Liver (tissue), 9 donors: Measurements from ENCODE around the gene TAP1. TPM values are rescaled to one million over a fixed set of nuclear protein-coding genes. Genes with fewer than 3 reads are reported as not detected.

Source experiments
- DNase-seq: peaks from one replicate; pipeline ENCODE4 v3.0.0-alpha.2; 2017; ENCODE audit warnings: low spot score
- H3K27ac ChIP-seq, 2 donors: one replicate each; pipeline ENCODE4 v1.7.0; 2013; ENCODE audit warnings: inconsistent platforms in 2 of 2, low read length in 2 of 2, control low read depth in 1 of 2, low read depth in 1 of 2, mild to moderate bottlenecking in 1 of 2
- H3K27me3 ChIP-seq, 4 donors: one replicate each; pipeline versions ENCODE4 v1.6.1 to v1.7.0; 2013; ENCODE audit warnings: low read length in 3 of 4, inconsistent platforms in 1 of 4, mild to moderate bottlenecking in 1 of 4, moderate library complexity in 1 of 4; ENCODE audit not compliant: control insufficient read depth in 4 of 4, insufficient read depth in 4 of 4
- H3K36me3 ChIP-seq, 4 donors: one replicate each; pipeline versions ENCODE4 v1.6.1 to v1.7.0; 2013; ENCODE audit warnings: low read length in 3 of 4, mild to moderate bottlenecking in 3 of 4, low read depth in 1 of 4, moderate library complexity in 1 of 4; ENCODE audit not compliant: control insufficient read depth in 4 of 4, insufficient read depth in 3 of 4
- H3K4me1 ChIP-seq, 4 donors: one replicate each; pipeline versions ENCODE4 v1.6.1 to v1.7.0; 2013; ENCODE audit warnings: low read length in 3 of 4, mild to moderate bottlenecking in 3 of 4, moderate library complexity in 1 of 4; ENCODE audit not compliant: control insufficient read depth in 4 of 4, insufficient read depth in 4 of 4
- H3K4me3 ChIP-seq, 3 donors: one replicate each; pipeline versions ENCODE4 v1.6.1 to v1.7.0; 2013; ENCODE audit warnings: low read length in 3 of 3, control low read depth in 1 of 3, low read depth in 1 of 3, mild to moderate bottlenecking in 1 of 3
- H3K9ac ChIP-seq, 2 donors: one replicate each; pipeline ENCODE4 v1.7.0; 2013; ENCODE audit warnings: low read length in 2 of 2, mild to moderate bottlenecking in 2 of 2, moderate library complexity in 2 of 2, control low read depth in 1 of 2, low read depth in 1 of 2
- H3K9me3 ChIP-seq, 4 donors: one replicate each; pipeline versions ENCODE4 v1.6.1 to v1.7.0; 2013; ENCODE audit warnings: low read length in 3 of 4; ENCODE audit not compliant: control insufficient read depth in 4 of 4
- EGR1 ChIP-seq, 2 donors: IDR thresholded peaks; 2 replicates each; pipeline ENCODE4 v1.6.1; 2016 to 2018; ENCODE audit warnings: antibody characterized with exemption in 2 of 2, low read depth in 2 of 2
- FOXA1 ChIP-seq: IDR thresholded peaks from 2 replicates; pipeline ENCODE4 v1.6.1; 2016; ENCODE audit warnings: antibody characterized with exemption
- FOXA2 ChIP-seq: IDR thresholded peaks from 2 replicates; pipeline ENCODE4 v1.6.1; 2016; ENCODE audit warnings: antibody characterized with exemption
- GABPA ChIP-seq, 2 donors: IDR thresholded peaks in 1 of 2; conservative IDR thresholded peaks in 1 of 2; 2 replicates each; pipeline ENCODE4 v1.6.1; 2016; ENCODE audit warnings: antibody characterized with exemption in 2 of 2, mild to moderate bottlenecking in 1 of 2, moderate library complexity in 1 of 2
- HNF4A ChIP-seq, 2 donors: conservative IDR thresholded peaks; 2 replicates each; pipeline ENCODE4 v1.6.1; 2016; ENCODE audit warnings: antibody characterized with exemption in 2 of 2, mild to moderate bottlenecking in 2 of 2
- HNF4G ChIP-seq: IDR thresholded peaks from 2 replicates; pipeline ENCODE4 v1.6.1; 2016; ENCODE audit warnings: antibody characterized with exemption
- JUND ChIP-seq, 2 donors: IDR thresholded peaks; 2 replicates each; pipeline ENCODE4 v1.6.1; 2016; ENCODE audit warnings: antibody characterized with exemption in 2 of 2
- NR2F2 ChIP-seq: IDR thresholded peaks from 2 replicates; pipeline ENCODE4 v1.6.1; 2016; ENCODE audit warnings: antibody characterized with exemption
- RAD21 ChIP-seq, 2 donors: IDR thresholded peaks; 2 replicates each; pipeline ENCODE4 v1.6.1; 2016; ENCODE audit warnings: antibody characterized with exemption in 2 of 2, mild to moderate bottlenecking in 2 of 2
- RXRA ChIP-seq, 2 donors: IDR thresholded peaks; 2 replicates each; pipeline ENCODE4 v1.6.1; 2017 to 2018; ENCODE audit warnings: antibody characterized with exemption in 2 of 2, mild to moderate bottlenecking in 1 of 2
- SP1 ChIP-seq: IDR thresholded peaks from 2 replicates; pipeline ENCODE4 v1.6.1; 2018; ENCODE audit warnings: antibody characterized with exemption, mild to moderate bottlenecking
- TAF1 ChIP-seq: conservative IDR thresholded peaks from 2 replicates; pipeline ENCODE4 v1.6.1; 2016; ENCODE audit warnings: antibody characterized with exemption, mild to moderate bottlenecking
- YY1 ChIP-seq: IDR thresholded peaks from 2 replicates; pipeline ENCODE4 v1.6.1; 2016; ENCODE audit warnings: antibody characterized with exemption, mild to moderate bottlenecking
- whole genome bisulfite sequencing: extraction: QIAGEN DNeasy Blood & Tissue Kit; methylation state at CpG from one replicate; pipeline ENCODE4 v1.1.7; 2013; 5-methylcytosine and 5-hydroxymethylcytosine counted together
- polyA plus RNA-seq, 2 donors: library from polyadenylated mRNA; stranded (reverse) in 1 of 2; unstranded in 1 of 2; fragments of 200-250 nt in 1 of 2; fragments of >200 nt in 1 of 2; fragmentation: Nextera tagmentation in 1 of 2; extraction: Ambion mirVana in 1 of 2; gene quantifications; one replicate each; pipeline versions ENCODE4 v1.2.1 to v1.2.3, GENCODE V29; 2013 to 2015
- total RNA-seq, 2 donors: library from RNA; depleted of rRNA; stranded (reverse); fragments of >200 nt; gene quantifications; one replicate each; pipeline ENCODE4 v1.2.3, GENCODE V29; 2014
- TF ChIP-seq, protein P1 (sequence below): IDR thresholded peaks from 2 replicates; pipeline ENCODE4 v1.6.1; 2016; ENCODE audit warnings: antibody characterized with exemption
- TF ChIP-seq, protein P2 (sequence below): IDR thresholded peaks from 2 replicates; pipeline ENCODE4 v1.6.1; 2016; ENCODE audit warnings: antibody characterized with exemption, mild to moderate bottlenecking
- TF ChIP-seq, protein P3 (sequence below): fragments of 150-350 bp; IDR thresholded peaks from 2 replicates; pipeline ENCODE4 v1.5.1; 2017; ENCODE audit warnings: improper control_type of control experiment, low read depth, low read length; ENCODE audit not compliant: missing input control
- TF ChIP-seq, protein P4 (sequence below): IDR thresholded peaks from 2 replicates; pipeline ENCODE4 v1.6.1; 2016; ENCODE audit warnings: antibody characterized with exemption
- donor health status: healthy.
- donor health status: healthy.
- donor health status: healthy.
- donor health status: healthy.
- donor health status: healthy.

Gene TAP1
- total and polyA plus RNA-seq, 4 donors, result 9.8 to 18.2 (median 12.3) TPM

DNA sequence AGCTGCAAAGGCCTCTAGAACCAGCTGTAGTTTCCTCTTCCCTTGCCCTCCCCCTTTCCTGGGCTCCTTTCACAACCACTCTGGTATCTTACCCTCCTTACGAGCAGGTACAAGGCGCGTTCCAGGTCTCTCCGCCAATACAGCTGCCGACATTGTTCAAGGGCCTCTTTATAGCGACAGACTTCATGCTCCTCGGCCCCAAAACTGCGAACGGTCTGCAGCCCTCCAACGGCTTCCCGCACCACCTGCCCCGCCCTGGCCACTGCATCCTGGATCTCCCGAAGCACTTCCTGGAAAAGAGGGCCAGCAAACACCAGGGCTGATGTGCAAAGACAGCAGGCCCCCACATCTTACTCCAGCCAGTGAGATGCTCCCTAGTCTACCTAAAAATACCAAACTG is 21.0 kb downstream of the TAP1 start (continued):
- TF ChIP-seq, protein P1, sequence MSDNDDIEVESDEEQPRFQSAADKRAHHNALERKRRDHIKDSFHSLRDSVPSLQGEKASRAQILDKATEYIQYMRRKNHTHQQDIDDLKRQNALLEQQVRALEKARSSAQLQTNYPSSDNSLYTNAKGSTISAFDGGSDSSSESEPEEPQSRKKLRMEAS, result no peak
- TF ChIP-seq FOXA2 (no peak), FOXA1 (no peak), JUND (IDR thresholded peaks at IDR 0.05) (no peak), HNF4G (no peak)

DNA sequence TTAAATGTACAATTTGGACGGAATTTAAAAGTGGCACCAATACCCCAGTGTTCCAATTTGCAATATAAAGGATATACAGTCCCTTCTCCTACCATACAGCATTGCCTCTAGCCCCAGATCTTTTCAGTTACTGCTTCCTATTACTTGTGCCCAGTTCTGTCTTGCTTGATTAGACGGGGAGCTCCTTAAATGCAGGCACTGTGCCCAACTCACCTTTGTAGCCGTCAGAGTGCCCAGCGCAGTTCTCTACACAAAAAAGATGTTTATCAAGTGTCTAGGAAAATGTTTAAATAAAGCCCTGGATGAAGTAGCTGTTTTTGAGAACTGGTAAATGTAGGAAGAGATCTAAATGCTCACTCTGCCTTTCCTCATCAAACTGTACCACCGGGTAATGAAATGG is 22.6 kb downstream of the TAP1 start:
- DNase-seq, result no peak
- Histone ChIP-seq H3K9me3 (no peaks in the 10 kb centered on the region), H3K27me3 (no peaks in the 10 kb centered on the region), H3K9ac (no peak overlapping the region), H3K4me1 (no peaks in the 10 kb centered on the region), H3K4me3 (no peak overlapping the region), H3K36me3 (peaks cover 2 to 37% (median 25%) of the 10 kb centered on the region in 4 donors), H3K27ac (no peak overlapping the region)
- 85% methylated on average over 5 of the region's 5 CpGs for WGBS
- no peak for TF ChIP-seq NR2F2
- TF ChIP-seq FOXA1, result no peak
- TF ChIP-seq, protein P2, sequence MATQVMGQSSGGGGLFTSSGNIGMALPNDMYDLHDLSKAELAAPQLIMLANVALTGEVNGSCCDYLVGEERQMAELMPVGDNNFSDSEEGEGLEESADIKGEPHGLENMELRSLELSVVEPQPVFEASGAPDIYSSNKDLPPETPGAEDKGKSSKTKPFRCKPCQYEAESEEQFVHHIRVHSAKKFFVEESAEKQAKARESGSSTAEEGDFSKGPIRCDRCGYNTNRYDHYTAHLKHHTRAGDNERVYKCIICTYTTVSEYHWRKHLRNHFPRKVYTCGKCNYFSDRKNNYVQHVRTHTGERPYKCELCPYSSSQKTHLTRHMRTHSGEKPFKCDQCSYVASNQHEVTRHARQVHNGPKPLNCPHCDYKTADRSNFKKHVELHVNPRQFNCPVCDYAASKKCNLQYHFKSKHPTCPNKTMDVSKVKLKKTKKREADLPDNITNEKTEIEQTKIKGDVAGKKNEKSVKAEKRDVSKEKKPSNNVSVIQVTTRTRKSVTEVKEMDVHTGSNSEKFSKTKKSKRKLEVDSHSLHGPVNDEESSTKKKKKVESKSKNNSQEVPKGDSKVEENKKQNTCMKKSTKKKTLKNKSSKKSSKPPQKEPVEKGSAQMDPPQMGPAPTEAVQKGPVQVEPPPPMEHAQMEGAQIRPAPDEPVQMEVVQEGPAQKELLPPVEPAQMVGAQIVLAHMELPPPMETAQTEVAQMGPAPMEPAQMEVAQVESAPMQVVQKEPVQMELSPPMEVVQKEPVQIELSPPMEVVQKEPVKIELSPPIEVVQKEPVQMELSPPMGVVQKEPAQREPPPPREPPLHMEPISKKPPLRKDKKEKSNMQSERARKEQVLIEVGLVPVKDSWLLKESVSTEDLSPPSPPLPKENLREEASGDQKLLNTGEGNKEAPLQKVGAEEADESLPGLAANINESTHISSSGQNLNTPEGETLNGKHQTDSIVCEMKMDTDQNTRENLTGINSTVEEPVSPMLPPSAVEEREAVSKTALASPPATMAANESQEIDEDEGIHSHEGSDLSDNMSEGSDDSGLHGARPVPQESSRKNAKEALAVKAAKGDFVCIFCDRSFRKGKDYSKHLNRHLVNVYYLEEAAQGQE, result no peak
- TF ChIP-seq, protein P1, result no peak
- TF ChIP-seq, protein P3, sequence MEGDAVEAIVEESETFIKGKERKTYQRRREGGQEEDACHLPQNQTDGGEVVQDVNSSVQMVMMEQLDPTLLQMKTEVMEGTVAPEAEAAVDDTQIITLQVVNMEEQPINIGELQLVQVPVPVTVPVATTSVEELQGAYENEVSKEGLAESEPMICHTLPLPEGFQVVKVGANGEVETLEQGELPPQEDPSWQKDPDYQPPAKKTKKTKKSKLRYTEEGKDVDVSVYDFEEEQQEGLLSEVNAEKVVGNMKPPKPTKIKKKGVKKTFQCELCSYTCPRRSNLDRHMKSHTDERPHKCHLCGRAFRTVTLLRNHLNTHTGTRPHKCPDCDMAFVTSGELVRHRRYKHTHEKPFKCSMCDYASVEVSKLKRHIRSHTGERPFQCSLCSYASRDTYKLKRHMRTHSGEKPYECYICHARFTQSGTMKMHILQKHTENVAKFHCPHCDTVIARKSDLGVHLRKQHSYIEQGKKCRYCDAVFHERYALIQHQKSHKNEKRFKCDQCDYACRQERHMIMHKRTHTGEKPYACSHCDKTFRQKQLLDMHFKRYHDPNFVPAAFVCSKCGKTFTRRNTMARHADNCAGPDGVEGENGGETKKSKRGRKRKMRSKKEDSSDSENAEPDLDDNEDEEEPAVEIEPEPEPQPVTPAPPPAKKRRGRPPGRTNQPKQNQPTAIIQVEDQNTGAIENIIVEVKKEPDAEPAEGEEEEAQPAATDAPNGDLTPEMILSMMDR, result no peak
- no peak for TF ChIP-seq RXRA (IDR thresholded peaks at IDR 0.05)
- TF ChIP-seq RAD21 (IDR thresholded peaks at IDR 0.05), result no peak
- no peak for TF ChIP-seq SP1
- TF ChIP-seq EGR1 (IDR thresholded peaks at IDR 0.05; ENCODE audit: low read depth in 2 of 2), result no peak
- no peak for TF ChIP-seq HNF4G
- no peak for TF ChIP-seq YY1

DNA sequence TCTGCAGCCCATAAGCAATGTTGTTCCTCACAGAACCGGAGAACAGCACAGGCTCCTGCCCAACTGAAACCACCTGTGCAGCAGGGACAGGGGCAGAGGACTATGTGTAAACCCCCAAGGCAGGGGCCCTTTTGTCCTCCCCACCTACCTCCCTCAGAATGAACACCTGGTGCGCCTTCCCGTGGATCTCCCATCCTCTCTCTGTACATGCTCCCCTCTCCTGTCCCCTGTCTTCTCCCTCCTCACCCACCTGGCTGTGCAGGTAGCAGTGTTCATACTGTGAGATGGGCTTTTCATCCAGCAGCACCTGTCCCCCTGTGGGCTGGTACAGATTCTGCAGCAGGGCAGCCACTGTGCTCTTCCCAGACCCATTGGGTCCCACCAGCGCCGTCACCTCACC is 23.5 kb downstream of the TAP1 start:
- TF ChIP-seq GABPA (IDR thresholded peaks at IDR 0.05 in 1 of 2, conservative IDR thresholded peaks at IDR 0.05 in 1 of 2), result no peak
- TF ChIP-seq TAF1, result no peak
- no peak for TF ChIP-seq FOXA2
- no peak for TF ChIP-seq NR2F2
- TF ChIP-seq RAD21 (IDR thresholded peaks at IDR 0.05), result no peak
- TF ChIP-seq FOXA1, result no peak
- TF ChIP-seq JUND (IDR thresholded peaks at IDR 0.05), result no peak
- no peak for TF ChIP-seq RXRA (IDR thresholded peaks at IDR 0.05)
- TF ChIP-seq, protein P4, sequence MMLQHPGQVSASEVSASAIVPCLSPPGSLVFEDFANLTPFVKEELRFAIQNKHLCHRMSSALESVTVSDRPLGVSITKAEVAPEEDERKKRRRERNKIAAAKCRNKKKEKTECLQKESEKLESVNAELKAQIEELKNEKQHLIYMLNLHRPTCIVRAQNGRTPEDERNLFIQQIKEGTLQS, result no peak
- TF ChIP-seq EGR1 (IDR thresholded peaks at IDR 0.05; ENCODE audit: low read depth in 2 of 2), result no peak
- TF ChIP-seq HNF4A (conservative IDR thresholded peaks at IDR 0.05), result no peak
- no peak overlapping the region for H3K4me3 ChIP-seq
- no peaks in the 10 kb centered on the region for H3K9me3 ChIP-seq
- no peak for DNase-seq
- 88% methylated on average over 5 of the region's 5 CpGs for WGBS
- H3K27me3 ChIP-seq, result no peaks in the 10 kb centered on the region
- H3K27ac ChIP-seq, result no peak overlapping the region
- H3K4me1 ChIP-seq, result no peaks in the 10 kb centered on the region
- H3K9ac ChIP-seq, result no peak overlapping the region
- H3K36me3 ChIP-seq, result peaks cover 2 to 32% (median 23%) of the 10 kb centered on the region in 4 donors
